HEK293T (cell line): ENCODE results near the gene CEP170.
"Not testable (repeated sequence)": the region's sequence is repeated elsewhere in the genome, so short reads cannot be mapped to it uniquely, and the experiment has no call there.

ENCODE experiments used
- ARNT ChIP-seq: fragments of 450-650 bp; IDR thresholded peaks from 2 replicates; pipeline ENCODE4 v1.6.1; 2017; ENCODE audit warnings: mild to moderate bottlenecking
- BHLHE40 ChIP-seq: fragments of 450-650 bp; IDR thresholded peaks from 2 replicates; pipeline ENCODE4 v1.6.1; 2016; ENCODE audit warnings: mild to moderate bottlenecking, moderate library complexity, borderline replicate concordance
- FOXA1 ChIP-seq: fragments of 450-650 bp; IDR thresholded peaks from 2 replicates; pipeline ENCODE4 v1.6.1; 2016; ENCODE audit warnings: mild to moderate bottlenecking
- FOXK2 ChIP-seq: fragments of 450-650 bp; IDR thresholded peaks from 2 replicates; pipeline ENCODE4 v1.6.1; 2016; ENCODE audit warnings: mild to moderate bottlenecking
- FOXM1 ChIP-seq: fragments of 450-650 bp; IDR thresholded peaks from 2 replicates; pipeline ENCODE4 v1.6.1; 2017; ENCODE audit warnings: mild to moderate bottlenecking, borderline replicate concordance
- HDGF ChIP-seq: fragments of 450-650 bp; IDR thresholded peaks from 2 replicates; pipeline ENCODE4 v1.6.1; 2017; ENCODE audit warnings: antibody characterized with exemption, borderline replicate concordance
- LEF1 ChIP-seq: fragments of 450-650 bp; IDR thresholded peaks from 2 replicates; pipeline ENCODE4 v1.6.1; 2017; ENCODE audit warnings: mild to moderate bottlenecking, borderline replicate concordance
- NFRKB ChIP-seq: fragments of 450-650 bp; IDR thresholded peaks from 2 replicates; pipeline ENCODE4 v1.6.1; 2016; ENCODE audit warnings: mild to moderate bottlenecking, moderate library complexity
- SP1 ChIP-seq: fragments of 450-650 bp; IDR thresholded peaks from 2 replicates; pipeline ENCODE4 v1.6.1; 2017
- SUZ12 ChIP-seq: fragments of 450-650 bp; IDR thresholded peaks from 2 replicates; pipeline ENCODE4 v1.6.1; 2016; ENCODE audit warnings: mild to moderate bottlenecking
- TARDBP ChIP-seq: fragments of 450-650 bp; IDR thresholded peaks from 2 replicates; pipeline ENCODE4 v1.6.1; 2016
- ZNF384 ChIP-seq: fragments of 450-650 bp; IDR thresholded peaks from 2 replicates; pipeline ENCODE4 v1.6.1; 2016
- TF ChIP-seq, protein P1 (sequence below): fragments of 450-650 bp; IDR thresholded peaks from 2 replicates; pipeline ENCODE4 v1.6.1; 2016

DNA sequence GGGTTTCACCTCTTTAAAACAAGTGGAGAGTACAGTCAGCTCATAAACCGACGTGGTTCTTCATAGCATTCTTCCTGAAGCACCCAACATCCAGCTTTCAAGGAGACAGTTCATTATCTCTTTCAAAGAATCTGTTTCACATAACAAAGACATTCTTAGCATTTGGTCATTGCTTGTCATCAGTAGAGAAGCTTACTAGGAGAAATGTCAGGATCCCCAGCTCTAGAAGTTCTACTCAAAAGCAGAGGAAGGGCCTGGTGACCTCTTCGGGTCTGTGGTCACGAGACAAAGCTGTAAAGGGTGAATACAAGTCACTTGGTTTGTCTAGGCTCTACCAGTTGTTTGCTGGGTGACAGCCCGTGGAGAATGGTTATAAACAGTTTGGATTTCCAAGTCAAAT is 133.1 kb downstream of the CEP170 start:
- not testable (repeated sequence) for TF ChIP-seq BHLHE40, FOXM1, ZNF384, FOXK2, HDGF, SP1, NFRKB, SUZ12, TARDBP, FOXA1, LEF1, ARNT
- TF ChIP-seq, protein P1, sequence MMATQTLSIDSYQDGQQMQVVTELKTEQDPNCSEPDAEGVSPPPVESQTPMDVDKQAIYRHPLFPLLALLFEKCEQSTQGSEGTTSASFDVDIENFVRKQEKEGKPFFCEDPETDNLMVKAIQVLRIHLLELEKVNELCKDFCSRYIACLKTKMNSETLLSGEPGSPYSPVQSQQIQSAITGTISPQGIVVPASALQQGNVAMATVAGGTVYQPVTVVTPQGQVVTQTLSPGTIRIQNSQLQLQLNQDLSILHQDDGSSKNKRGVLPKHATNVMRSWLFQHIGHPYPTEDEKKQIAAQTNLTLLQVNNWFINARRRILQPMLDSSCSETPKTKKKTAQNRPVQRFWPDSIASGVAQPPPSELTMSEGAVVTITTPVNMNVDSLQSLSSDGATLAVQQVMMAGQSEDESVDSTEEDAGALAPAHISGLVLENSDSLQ, result not testable (repeated sequence)
